Aorta (tissue), 5 donors: ENCODE data around the gene QSER1. TPM values are rescaled to one million over a fixed set of nuclear protein-coding genes. Genes with fewer than 3 reads are reported as not detected.

Source experiments
- ATAC-seq: fragments of 200-7000 bp; cut with Tn5 transposase; one replicate; pipeline ENCODE4 v1.9.1; 2022; ENCODE audit warnings: moderate library complexity; ENCODE audit not compliant: low FRiP score
- DNase-seq, 2 donors: peaks; one replicate each; pipeline ENCODE4 v3.0.0-alpha.2; 2020
- H3K27ac ChIP-seq, 2 donors: one replicate each; pipeline ENCODE4 v1.5.1; 2013; ENCODE audit warnings: low read length in 2 of 2, mild to moderate bottlenecking in 2 of 2, moderate library complexity in 2 of 2, control low read depth in 1 of 2, inconsistent platforms in 1 of 2, low read depth in 1 of 2
- H3K27me3 ChIP-seq, 2 donors: one replicate each; pipeline ENCODE4 v1.6.1; 2013; ENCODE audit warnings: control low read depth in 1 of 2, low read length in 1 of 2, mild to moderate bottlenecking in 1 of 2, moderate library complexity in 1 of 2; ENCODE audit not compliant: insufficient read depth in 2 of 2, control insufficient read depth in 1 of 2
- H3K36me3 ChIP-seq, 2 donors: one replicate each; pipeline ENCODE4 v1.6.1; 2013; ENCODE audit warnings: control low read depth in 1 of 2, low read length in 1 of 2, mild to moderate bottlenecking in 1 of 2; ENCODE audit not compliant: insufficient read depth in 2 of 2, control insufficient read depth in 1 of 2
- H3K4me1 ChIP-seq, 2 donors: one replicate each; pipeline ENCODE4 v1.6.1; 2013; ENCODE audit warnings: low read length in 2 of 2, control low read depth in 1 of 2, mild to moderate bottlenecking in 1 of 2, moderate library complexity in 1 of 2; ENCODE audit not compliant: insufficient read depth in 2 of 2, control insufficient read depth in 1 of 2
- H3K4me3 ChIP-seq, 2 donors: one replicate each; pipeline ENCODE4 v1.5.1; 2013; ENCODE audit warnings: low read length in 2 of 2, control low read depth in 1 of 2, mild to moderate bottlenecking in 1 of 2
- H3K9me3 ChIP-seq: one replicate; pipeline ENCODE4 v1.6.1; 2013; ENCODE audit warnings: mild to moderate bottlenecking, low read length; ENCODE audit not compliant: control insufficient read depth
- WGBS, 2 donors: extraction: QIAGEN DNeasy Blood & Tissue Kit; methylation state at CpG; one replicate each; pipeline ENCODE4 v1.1.7; 2013; 5-methylcytosine and 5-hydroxymethylcytosine counted together
- intact Hi-C, 2 donors: fragments of 100-400 bp; cut with DNase I; formaldehyde crosslinking; loops; one replicate each; pipeline versions ENCODE4 v1.14.2 to v1.15.0; 2022
- polyA plus RNA-seq, 2 donors: library from polyadenylated mRNA; stranded (reverse); fragments of 200-250 nt; gene quantifications; one replicate each; pipeline ENCODE4 v1.2.3, GENCODE V29; 2013
- total RNA-seq, 2 donors: library from RNA; stranded (reverse); fragmentation: NEBNext Ultra II Directional; extraction: Animal tissue kit (Norgen Biotek cat#: 25700); gene quantifications; one replicate each; pipeline ENCODE4 v1.2.1, GENCODE V29; 2021
- donor health status: healthy with polysubstance abuse.
- donor health status: Bipolar disorder and iron deficiency.
- donor health status: DM: no; HTN: no; CAD: no.
- donor health status: DM: no; HTN: no; CAD: no.
- donor health status: DM: yes; HTN: yes; CAD: no.

Gene QSER1
- total and polyA plus RNA-seq, 4 donors = 2.5 to 34.3 (median 13.0) TPM

GRCh38 chr11:32893343-32894148 lies 935 bp downstream of the QSER1 start:
- H3K4me1 ChIP-seq = peaks cover 0 to 3% of the 10 kb centered on the region in 2 donors
- H3K9me3 ChIP-seq = no peaks in the 10 kb centered on the region
- peak overlapping the region; percentile 20 to 52 for H3K27ac ChIP-seq
- peak; percentile 81 for ATAC-seq
- no peaks in the 10 kb centered on the region for H3K27me3 ChIP-seq
- H3K4me3 ChIP-seq = peak overlapping the region; percentile 96 to 99
- DNase-seq = peak; percentile 64 to 76
- WGBS, 2 donors = 0 to 1% methylated on average over 58 to 66 of the region's 66 CpGs
- H3K36me3 ChIP-seq = no peaks in the 10 kb centered on the region
- intact Hi-C loops = loop anchor here in 1 of 2 donors (10.0 kb wide), 1 partner anchor 151 kb away; no protein-coding TSS in a partner anchor

- DNase-seq = no peak
- Histone ChIP-seq H3K9me3 (no peaks in the 10 kb centered on the region), H3K27me3 (no peaks in the 10 kb centered on the region), H3K4me1 (peaks cover 0 to 3% of the 10 kb centered on the region in 2 donors), H3K36me3 (no peaks in the 10 kb centered on the region), H3K27ac (peak overlapping the region in 1 of 2 donors; percentile 11), H3K4me3 (peak overlapping the region; percentile 96 to 99)
- intact Hi-C loops = loop anchor here in 1 of 2 donors (10.0 kb wide), 1 partner anchor 151 kb away; no protein-coding TSS in a partner anchor
- 6% methylated on average over 14 of the region's 14 CpGs for WGBS, 2 donors
- ATAC-seq = peak; percentile 30
Measured at GRCh38 chr11:32894149-32894827, 1.7 kb downstream of the QSER1 start.

DNA sequence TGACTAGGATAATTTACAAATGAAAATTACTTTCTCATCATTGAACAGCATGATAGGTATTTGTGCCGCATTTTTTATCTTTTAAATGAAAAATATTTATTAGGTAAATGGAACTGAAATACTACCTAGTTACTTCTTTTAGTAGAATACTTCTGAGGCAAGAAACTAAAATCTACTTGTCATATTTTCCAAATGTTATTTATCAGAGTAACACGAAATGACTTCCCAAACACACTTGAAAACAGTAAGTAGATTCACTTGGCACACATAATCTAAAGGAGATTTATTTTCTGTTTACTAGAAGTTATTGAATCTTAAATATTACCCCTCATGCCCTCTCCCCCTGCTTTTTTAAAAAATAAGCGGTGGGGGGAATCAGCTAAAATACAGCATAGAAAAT lies 2.3 kb downstream of the QSER1 start:
- WGBS, 2 donors = 78 to 82% methylated on average over 3 of the region's 3 CpGs
- intact Hi-C loops = loop anchor here in 1 of 2 donors (10.0 kb wide), 1 partner anchor 150 kb away; no protein-coding TSS in a partner anchor
- Histone ChIP-seq H3K9me3 (no peaks in the 10 kb centered on the region), H3K36me3 (no peaks in the 10 kb centered on the region), H3K27me3 (no peaks in the 10 kb centered on the region), H3K4me3 (no peak overlapping the region), H3K27ac (no peak overlapping the region), H3K4me1 (peaks cover 0 to 3% of the 10 kb centered on the region in 2 donors)
- DNase-seq = no peak
- ATAC-seq = no peak

DNA sequence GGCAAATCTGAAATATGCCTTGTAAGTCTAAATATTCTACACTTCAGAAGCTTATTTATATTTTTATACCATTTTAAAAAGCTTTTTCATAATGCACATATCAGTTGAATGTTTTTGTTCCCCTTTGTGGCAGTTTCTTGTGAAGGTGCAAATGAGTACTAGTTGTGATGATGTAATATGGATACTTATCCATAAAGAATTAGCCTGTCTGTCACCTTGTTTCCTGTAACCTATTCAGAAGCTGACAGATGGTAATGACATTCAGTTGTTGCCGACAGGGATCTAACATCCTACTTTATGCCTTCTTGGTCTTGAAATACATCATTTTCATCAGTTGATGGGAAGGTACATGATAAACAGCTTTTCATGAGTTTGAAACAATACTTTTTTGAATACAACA lies 2.9 kb downstream of the QSER1 start:
- DNase-seq (no peak), ATAC-seq (no peak)
- intact Hi-C loops = loop anchor here in 1 of 2 donors (10.0 kb wide), 1 partner anchor 149 kb away; no protein-coding TSS in a partner anchor

GRCh38 chr11:32897103-32897502 lies 4.5 kb downstream of the QSER1 start:
- ATAC-seq = no peak
- peaks cover 0 to 3% of the 10 kb centered on the region in 2 donors for H3K4me1 ChIP-seq
- intact Hi-C loops = loop anchor here in 1 of 2 donors (10.0 kb wide), 1 partner anchor 148 kb away; no protein-coding TSS in a partner anchor
- no peak overlapping the region for H3K27ac ChIP-seq
- no peak for DNase-seq
- no peaks in the 10 kb centered on the region for H3K27me3 ChIP-seq
- no peaks in the 10 kb centered on the region for H3K9me3 ChIP-seq
- whole genome bisulfite sequencing, 2 donors = 75 to 78% methylated on average over 1 of the region's 1 CpG
- no peak overlapping the region for H3K4me3 ChIP-seq
- H3K36me3 ChIP-seq = no peaks in the 10 kb centered on the region

More for the DNA sequence above, 2.9 kb downstream of the QSER1 start:
- H3K27ac ChIP-seq = no peak overlapping the region
- 48 to 68% methylated on average over 1 of the region's 1 CpG for WGBS, 2 donors
- H3K4me1 ChIP-seq = peaks cover 0 to 3% of the 10 kb centered on the region in 2 donors
- H3K9me3 ChIP-seq = no peaks in the 10 kb centered on the region
- H3K4me3 ChIP-seq = no peak overlapping the region
- H3K36me3 ChIP-seq = no peaks in the 10 kb centered on the region
- H3K27me3 ChIP-seq = no peaks in the 10 kb centered on the region

DNA sequence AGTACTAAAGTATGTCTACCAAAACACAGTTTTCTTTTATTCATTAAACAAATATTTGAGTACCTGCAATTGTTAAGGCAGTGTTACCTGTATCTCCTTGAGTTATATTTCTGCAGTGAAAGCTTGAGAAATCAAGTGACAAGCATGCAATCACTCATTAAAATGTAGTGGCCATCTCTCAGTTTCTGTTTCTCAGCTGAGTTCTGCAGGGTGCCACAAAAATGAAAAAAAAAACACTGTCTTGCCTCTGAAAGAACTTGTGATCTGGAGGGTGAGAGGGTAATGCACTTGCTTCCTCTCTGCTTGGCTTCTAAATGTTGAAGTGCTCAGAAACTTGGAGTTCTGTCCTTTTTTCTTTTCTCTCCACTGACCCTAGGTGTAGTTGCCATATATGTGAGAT lies 6.8 kb downstream of the QSER1 start:
- intact Hi-C loops = loop anchor here in 1 of 2 donors (10.0 kb wide), 1 partner anchor 145 kb away; no protein-coding TSS in a partner anchor
- no peak for ATAC-seq
- H3K9me3 ChIP-seq = no peaks in the 10 kb centered on the region

GRCh38 chr11:32902089-32902665 lies 9.6 kb downstream of the QSER1 start:
- intact Hi-C loops = no loop called here
- WGBS, 2 donors = 94% methylated on average over 4 of the region's 4 CpGs
- no peak for ATAC-seq

More for the DNA sequence above, 6.8 kb downstream of the QSER1 start:
- Histone ChIP-seq H3K4me1 (peaks cover 0 to under 1% of the 10 kb centered on the region in 2 donors), H3K27me3 (no peaks in the 10 kb centered on the region), H3K36me3 (no peaks in the 10 kb centered on the region), H3K27ac (no peak overlapping the region), H3K4me3 (no peak overlapping the region)
- DNase-seq = no peak

DNA sequence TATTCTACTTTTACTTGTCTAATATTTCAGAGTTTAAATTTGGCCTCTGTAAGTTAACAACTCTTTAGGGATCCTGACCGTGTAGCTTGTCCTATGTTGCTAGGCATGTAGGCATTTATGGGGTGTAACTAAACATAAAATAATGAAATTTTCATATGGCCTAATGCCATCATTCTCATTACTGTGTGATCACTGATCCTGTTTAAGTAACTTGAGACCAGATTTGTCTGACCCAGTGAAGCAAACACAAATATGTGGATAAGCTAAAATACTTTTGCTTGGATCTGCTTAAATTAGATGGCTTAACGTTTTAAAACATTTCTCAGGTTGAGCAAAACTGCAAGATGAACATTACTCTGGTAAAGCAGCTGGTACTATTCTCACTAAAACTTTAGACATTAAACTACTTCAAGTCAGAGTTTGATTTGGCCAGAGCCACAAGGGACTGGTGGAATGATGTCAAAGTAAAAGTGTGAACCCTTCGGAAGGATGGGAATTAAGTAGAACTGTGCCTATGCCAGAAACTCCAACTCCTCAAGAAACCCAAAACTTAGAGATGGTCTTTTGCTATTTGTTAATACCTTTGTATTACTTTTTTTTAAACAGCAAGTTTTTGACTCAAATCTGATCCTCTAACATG lies 12.5 kb downstream of the QSER1 start:
- Histone ChIP-seq H3K9me3 (no peaks in the 10 kb centered on the region), H3K27ac (no peak overlapping the region), H3K27me3 (no peaks in the 10 kb centered on the region), H3K4me1 (no peaks in the 10 kb centered on the region), H3K36me3 (no peaks in the 10 kb centered on the region), H3K4me3 (no peak overlapping the region)
- ATAC-seq = no peak
- intact Hi-C loops = no loop called here
- 11 to 18% methylated on average over 3 of the region's 3 CpGs for WGBS, 2 donors
- no peak for DNase-seq

More at GRCh38 chr11:32902089-32902665, 9.6 kb downstream of the QSER1 start:
- DNase-seq = peak in 1 of 2 donors; percentile 56
- Histone ChIP-seq H3K27me3 (no peaks in the 10 kb centered on the region), H3K27ac (no peak overlapping the region), H3K4me3 (no peak overlapping the region), H3K9me3 (no peaks in the 10 kb centered on the region), H3K36me3 (no peaks in the 10 kb centered on the region), H3K4me1 (no peaks in the 10 kb centered on the region)
